ENCODE measurements around the gene C5orf63. TPM values are rescaled to one million over a fixed set of nuclear protein-coding genes. Genes with fewer than 3 reads are reported as not detected.

Gene C5orf63
- total RNA-seq, 3 donors from 2014 or later, result 2.4 to 5.6 (median 4.0) TPM

DNA sequence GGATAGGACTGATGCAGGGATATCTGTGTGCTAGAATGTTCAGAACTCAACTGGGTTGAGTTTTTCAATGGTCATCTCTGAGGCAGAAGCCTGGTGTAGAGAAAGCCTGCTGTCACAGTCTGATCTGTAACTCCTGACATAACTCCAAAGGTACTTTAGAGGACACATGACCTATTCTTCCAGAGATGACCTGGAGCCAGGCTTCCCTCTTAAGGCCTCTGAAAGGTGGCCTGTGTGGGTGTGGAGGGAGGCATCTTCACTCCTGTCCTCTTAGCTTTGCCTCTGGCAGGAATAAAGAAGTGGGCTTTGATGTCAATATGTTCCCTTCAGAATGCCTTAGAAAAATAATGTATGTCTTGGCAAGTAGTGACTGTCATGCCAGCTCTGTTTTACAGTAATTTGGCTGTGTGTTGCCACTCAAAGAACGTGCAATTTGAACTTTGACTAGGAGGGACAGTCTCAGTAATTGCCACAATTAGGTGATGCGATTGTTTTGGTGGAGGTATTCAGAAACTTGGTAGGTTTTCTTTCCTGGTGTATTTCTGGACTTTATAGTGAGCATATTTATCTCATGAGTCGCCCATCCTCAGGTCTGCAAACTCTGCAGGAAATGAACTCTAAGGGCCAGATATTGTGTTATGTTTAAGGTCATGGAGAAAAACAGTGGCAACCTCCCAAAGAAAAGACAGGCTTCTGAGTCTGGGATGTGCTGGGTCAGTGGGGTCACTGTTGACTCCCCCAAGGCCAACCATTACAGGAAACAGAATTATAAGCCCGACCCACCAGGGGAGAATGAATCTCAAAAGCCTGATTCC is 3.2 kb upstream of the C5orf63 start:
- H3K36me3 ChIP-seq, result no peaks in the 10 kb centered on the region
- H3K27me3 ChIP-seq, result no peaks in the 10 kb centered on the region
- intact Hi-C loops (cut with DNase I; ENCODE audit: low total_unique reads), result no loop called here
- no peak for DNase-seq (ENCODE audit: low spot score in 2 of 2)
- no peak overlapping the region for H3K4me3 ChIP-seq
- no peaks in the 10 kb centered on the region for H3K4me1 ChIP-seq
- no peaks in the 10 kb centered on the region for H3K9me3 ChIP-seq
- no peak overlapping the region for H3K27ac ChIP-seq
- TF ChIP-seq POLR2A (IDR thresholded peaks at IDR 0.05) (no peak), POLR2AphosphoS5 (IDR thresholded peaks at IDR 0.05) (no peak)
- TF ChIP-seq, protein P1, sequence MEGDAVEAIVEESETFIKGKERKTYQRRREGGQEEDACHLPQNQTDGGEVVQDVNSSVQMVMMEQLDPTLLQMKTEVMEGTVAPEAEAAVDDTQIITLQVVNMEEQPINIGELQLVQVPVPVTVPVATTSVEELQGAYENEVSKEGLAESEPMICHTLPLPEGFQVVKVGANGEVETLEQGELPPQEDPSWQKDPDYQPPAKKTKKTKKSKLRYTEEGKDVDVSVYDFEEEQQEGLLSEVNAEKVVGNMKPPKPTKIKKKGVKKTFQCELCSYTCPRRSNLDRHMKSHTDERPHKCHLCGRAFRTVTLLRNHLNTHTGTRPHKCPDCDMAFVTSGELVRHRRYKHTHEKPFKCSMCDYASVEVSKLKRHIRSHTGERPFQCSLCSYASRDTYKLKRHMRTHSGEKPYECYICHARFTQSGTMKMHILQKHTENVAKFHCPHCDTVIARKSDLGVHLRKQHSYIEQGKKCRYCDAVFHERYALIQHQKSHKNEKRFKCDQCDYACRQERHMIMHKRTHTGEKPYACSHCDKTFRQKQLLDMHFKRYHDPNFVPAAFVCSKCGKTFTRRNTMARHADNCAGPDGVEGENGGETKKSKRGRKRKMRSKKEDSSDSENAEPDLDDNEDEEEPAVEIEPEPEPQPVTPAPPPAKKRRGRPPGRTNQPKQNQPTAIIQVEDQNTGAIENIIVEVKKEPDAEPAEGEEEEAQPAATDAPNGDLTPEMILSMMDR (IDR thresholded peaks at IDR 0.05), result no peak

DNA sequence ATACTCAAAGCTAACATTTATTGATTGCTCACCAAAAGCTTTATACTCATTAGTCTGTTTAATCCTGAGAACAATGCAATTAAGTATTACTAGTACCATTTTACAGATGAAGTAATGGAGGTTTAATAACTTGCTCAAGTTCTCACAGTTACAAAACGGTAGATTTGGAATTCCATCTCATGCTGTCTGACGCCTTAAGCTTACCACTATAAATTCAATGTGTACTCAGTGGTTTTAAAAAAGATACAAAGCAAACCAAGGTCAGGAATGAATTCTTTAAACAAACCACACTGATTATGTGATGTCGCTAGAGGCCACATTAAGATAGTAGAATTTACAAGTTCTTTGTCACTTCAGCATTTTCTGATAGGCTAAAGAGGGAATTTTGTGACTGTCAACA is 1.2 kb upstream of the C5orf63 start:
- no peak overlapping the region for H3K27ac ChIP-seq
- intact Hi-C loops (cut with DNase I; ENCODE audit: low total_unique reads), result no loop called here
- DNase-seq (ENCODE audit: low spot score in 2 of 2), result no peak
- H3K36me3 ChIP-seq, result no peaks in the 10 kb centered on the region
- no peaks in the 10 kb centered on the region for H3K27me3 ChIP-seq
- H3K4me1 ChIP-seq, result no peaks in the 10 kb centered on the region
- no peak overlapping the region for H3K4me3 ChIP-seq
- H3K9me3 ChIP-seq, result no peaks in the 10 kb centered on the region
- TF ChIP-seq POLR2AphosphoS5 (IDR thresholded peaks at IDR 0.05), result no peak
- TF ChIP-seq POLR2A (IDR thresholded peaks at IDR 0.05), result no peak
- TF ChIP-seq, protein P1 (IDR thresholded peaks at IDR 0.05), result no peak

- Histone ChIP-seq H3K27ac (no peak overlapping the region), H3K9me3 (no peaks in the 10 kb centered on the region), H3K4me3 (no peak overlapping the region), H3K27me3 (no peaks in the 10 kb centered on the region), H3K36me3 (no peaks in the 10 kb centered on the region), H3K4me1 (no peaks in the 10 kb centered on the region)
- DNase-seq (ENCODE audit: low spot score in 2 of 2), result no peak
- intact Hi-C loops (cut with DNase I; ENCODE audit: low total_unique reads), result no loop called here
- TF ChIP-seq, protein P1 (IDR thresholded peaks at IDR 0.05), result no peak
- no peak for TF ChIP-seq POLR2A (IDR thresholded peaks at IDR 0.05)
- no peak for TF ChIP-seq POLR2AphosphoS5 (IDR thresholded peaks at IDR 0.05)
Measured at GRCh38 chr5:127070243-127070642, 3.1 kb downstream of the C5orf63 start.

DNA sequence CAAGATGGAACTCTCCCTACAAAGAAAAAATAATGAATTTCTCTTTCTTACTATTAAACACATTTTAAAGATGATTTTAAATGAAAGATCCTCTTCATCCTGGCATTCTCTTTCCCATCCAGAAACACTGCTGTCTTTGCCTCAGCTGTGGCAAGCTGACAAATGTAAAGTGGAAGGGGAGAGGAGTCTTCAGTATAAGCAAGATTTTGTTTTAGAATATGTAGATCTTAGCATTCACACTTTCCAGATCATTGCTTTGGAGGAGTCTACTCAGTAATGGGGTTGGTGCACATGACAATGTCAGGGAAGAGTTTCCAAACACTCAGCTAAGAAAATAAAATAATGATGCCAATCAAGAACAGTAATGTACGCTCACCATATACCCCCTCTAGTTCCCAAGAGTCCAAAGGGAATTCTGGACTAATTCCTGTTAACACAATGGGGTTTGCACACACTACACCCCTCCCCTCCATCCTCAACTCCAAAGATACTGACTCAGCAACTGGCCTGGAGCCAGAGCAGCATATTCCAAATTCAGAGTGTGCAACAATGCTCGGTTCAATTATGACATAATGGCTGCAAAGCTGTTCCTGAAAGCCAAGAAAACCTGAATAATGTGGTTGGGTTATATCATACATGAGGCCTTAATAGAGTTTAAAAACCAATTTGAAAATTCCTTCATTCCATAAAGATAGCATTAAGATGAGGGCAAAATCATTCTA is 4.6 kb downstream of the C5orf63 start:
- intact Hi-C loops (cut with DNase I; ENCODE audit: low total_unique reads), result loop anchor here (5.0 kb wide), 1 partner anchor 524 kb away; no protein-coding TSS in a partner anchor
- H3K9me3 ChIP-seq, result no peaks in the 10 kb centered on the region
- no peak overlapping the region for H3K27ac ChIP-seq
- no peaks in the 10 kb centered on the region for H3K4me1 ChIP-seq
- no peaks in the 10 kb centered on the region for H3K27me3 ChIP-seq
- no peak overlapping the region for H3K4me3 ChIP-seq
- no peak for DNase-seq (ENCODE audit: low spot score in 2 of 2)
- no peak for TF ChIP-seq POLR2AphosphoS5 (IDR thresholded peaks at IDR 0.05)
- TF ChIP-seq POLR2A (IDR thresholded peaks at IDR 0.05), result no peak
- TF ChIP-seq, protein P1 (IDR thresholded peaks at IDR 0.05), result no peak
- no peaks in the 10 kb centered on the region for H3K36me3 ChIP-seq

DNA sequence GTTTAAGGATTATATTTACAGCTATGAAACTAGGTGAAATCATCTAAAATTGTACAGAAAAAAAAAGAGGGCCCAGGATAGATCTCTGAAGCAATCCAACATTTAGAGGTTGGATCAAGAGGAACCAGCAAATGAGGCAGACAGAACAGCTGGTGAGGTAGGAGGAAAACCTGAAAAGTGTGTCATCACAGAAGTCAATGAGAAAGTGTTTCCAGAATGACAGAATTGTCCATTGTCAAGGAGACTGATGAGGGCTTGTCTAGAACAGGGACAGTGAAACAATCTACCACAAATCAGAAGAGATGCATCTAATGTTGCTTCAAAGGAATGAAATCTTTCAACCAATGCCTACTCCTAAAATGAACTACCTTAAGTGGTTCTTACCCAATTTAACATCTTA is 6.6 kb downstream of the C5orf63 start:
- intact Hi-C loops (cut with DNase I; ENCODE audit: low total_unique reads), result loop anchor here (5.0 kb wide), 1 partner anchor 526 kb away; no protein-coding TSS in a partner anchor
- Histone ChIP-seq H3K36me3 (no peaks in the 10 kb centered on the region), H3K4me3 (no peak overlapping the region), H3K4me1 (no peaks in the 10 kb centered on the region), H3K9me3 (no peaks in the 10 kb centered on the region), H3K27me3 (no peaks in the 10 kb centered on the region), H3K27ac (no peak overlapping the region)
- TF ChIP-seq POLR2AphosphoS5 (IDR thresholded peaks at IDR 0.05) (no peak), POLR2A (IDR thresholded peaks at IDR 0.05) (no peak)
- TF ChIP-seq, protein P1 (IDR thresholded peaks at IDR 0.05), result no peak
- no peak for DNase-seq (ENCODE audit: low spot score in 2 of 2)

Measured in breast epithelium (tissue), 4 donors.